ENCODE data around the gene BMPR1A. TPM values are rescaled to one million over a fixed set of nuclear protein-coding genes. Genes with fewer than 3 reads are reported as not detected.

The BMPR1A gene
- total RNA-seq, 1 experiment from 2014 or later = 42.6 TPM

DNA sequence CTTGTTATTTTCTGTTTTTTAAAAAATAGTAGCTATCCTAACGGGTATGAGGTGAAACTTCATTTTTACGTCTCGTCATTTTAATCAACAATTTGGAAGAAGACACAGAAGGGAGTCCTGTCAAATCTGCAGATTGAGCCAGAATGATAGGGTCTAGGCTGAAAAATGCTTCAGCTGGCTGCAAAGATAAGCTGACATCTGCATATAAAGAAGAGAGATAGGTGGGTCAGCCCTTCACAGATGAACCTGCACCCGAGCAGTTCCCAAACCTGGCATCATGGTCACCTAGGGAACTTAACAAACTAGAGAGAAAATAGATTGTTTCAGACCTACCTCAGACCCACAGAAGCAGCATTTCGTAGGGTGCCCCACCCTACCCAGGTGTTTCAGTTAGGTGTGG is 35.2 kb upstream of the BMPR1A start:
- H3K79me2 ChIP-seq (ENCODE audit: insufficient read depth, low read length) = no peaks in the 10 kb centered on the region
- DNase-seq (ENCODE audit: low read depth, low spot score) (no peak), ATAC-seq (no peak)
- no peaks in the 10 kb centered on the region for H3K4me1 ChIP-seq (ENCODE audit: control insufficient read depth in 1 of 2, insufficient read depth in 2 of 2, low read length in 2 of 2)
- H2AFZ ChIP-seq (ENCODE audit: low read depth, low read length, poor library complexity, severe bottlenecking) = no peak overlapping the region
- POLR2A ChIA-PET = no interaction called here
- H3K9me2 ChIP-seq (ENCODE audit: insufficient read depth) = no peaks in the 10 kb centered on the region
- H4K20me1 ChIP-seq (ENCODE audit: insufficient read depth) = no peaks in the 10 kb centered on the region
- H3K9ac ChIP-seq (ENCODE audit: low read length) = no peak overlapping the region
- RAD21 ChIA-PET (ENCODE audit: low non-redundant PET in 1 of 2, low total read pairs in 2 of 2, uncharacterized antibody in 2 of 2, unreplicated experiment in 2 of 2) = no interaction called here
- CTCF ChIA-PET = no interaction called here
- no peak overlapping the region for H3K4me3 ChIP-seq (replicated peaks in 1 of 2; ENCODE audit: low read depth in 1 of 2, low read length in 2 of 2)
- no peaks in the 10 kb centered on the region for H3K36me3 ChIP-seq (ENCODE audit: control insufficient read depth in 1 of 2, insufficient read depth in 2 of 2, low read length in 2 of 2)
- H3K27me3 ChIP-seq (ENCODE audit: insufficient read depth, low read length) = no peaks in the 10 kb centered on the region
- intact Hi-C loops (cut with micrococcal nuclease) = no loop called here
- TF ChIP-seq, protein P1, sequence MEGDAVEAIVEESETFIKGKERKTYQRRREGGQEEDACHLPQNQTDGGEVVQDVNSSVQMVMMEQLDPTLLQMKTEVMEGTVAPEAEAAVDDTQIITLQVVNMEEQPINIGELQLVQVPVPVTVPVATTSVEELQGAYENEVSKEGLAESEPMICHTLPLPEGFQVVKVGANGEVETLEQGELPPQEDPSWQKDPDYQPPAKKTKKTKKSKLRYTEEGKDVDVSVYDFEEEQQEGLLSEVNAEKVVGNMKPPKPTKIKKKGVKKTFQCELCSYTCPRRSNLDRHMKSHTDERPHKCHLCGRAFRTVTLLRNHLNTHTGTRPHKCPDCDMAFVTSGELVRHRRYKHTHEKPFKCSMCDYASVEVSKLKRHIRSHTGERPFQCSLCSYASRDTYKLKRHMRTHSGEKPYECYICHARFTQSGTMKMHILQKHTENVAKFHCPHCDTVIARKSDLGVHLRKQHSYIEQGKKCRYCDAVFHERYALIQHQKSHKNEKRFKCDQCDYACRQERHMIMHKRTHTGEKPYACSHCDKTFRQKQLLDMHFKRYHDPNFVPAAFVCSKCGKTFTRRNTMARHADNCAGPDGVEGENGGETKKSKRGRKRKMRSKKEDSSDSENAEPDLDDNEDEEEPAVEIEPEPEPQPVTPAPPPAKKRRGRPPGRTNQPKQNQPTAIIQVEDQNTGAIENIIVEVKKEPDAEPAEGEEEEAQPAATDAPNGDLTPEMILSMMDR (IDR thresholded peaks at IDR 0.05 in 2 of 3, conservative IDR thresholded peaks at IDR 0.05 in 1 of 3; ENCODE audit: borderline replicate concordance in 1 of 3, insufficient read depth in 1 of 3, low read depth in 2 of 3, low read length in 2 of 3) = no peak
- TF ChIP-seq SRF (IDR thresholded peaks at IDR 0.05; ENCODE audit: low read depth) (no peak), POLR2A (IDR thresholded peaks at IDR 0.05; ENCODE audit: borderline replicate concordance, extremely low read depth, insufficient read depth, insufficient read length) (no peak), EZH2 (IDR thresholded peaks at IDR 0.05) (no peak), ELF1 (IDR thresholded peaks at IDR 0.05; ENCODE audit: borderline replicate concordance, low read depth) (no peak), CEBPB (IDR thresholded peaks at IDR 0.05; ENCODE audit: low read depth) (no peak), EZH2phosphoT487 (IDR thresholded peaks at IDR 0.05; ENCODE audit: borderline replicate concordance) (no peak), JUND (IDR thresholded peaks at IDR 0.05) (no peak), ZFX (IDR thresholded peaks at IDR 0.05) (no peak)
- TF ChIP-seq, protein P2, sequence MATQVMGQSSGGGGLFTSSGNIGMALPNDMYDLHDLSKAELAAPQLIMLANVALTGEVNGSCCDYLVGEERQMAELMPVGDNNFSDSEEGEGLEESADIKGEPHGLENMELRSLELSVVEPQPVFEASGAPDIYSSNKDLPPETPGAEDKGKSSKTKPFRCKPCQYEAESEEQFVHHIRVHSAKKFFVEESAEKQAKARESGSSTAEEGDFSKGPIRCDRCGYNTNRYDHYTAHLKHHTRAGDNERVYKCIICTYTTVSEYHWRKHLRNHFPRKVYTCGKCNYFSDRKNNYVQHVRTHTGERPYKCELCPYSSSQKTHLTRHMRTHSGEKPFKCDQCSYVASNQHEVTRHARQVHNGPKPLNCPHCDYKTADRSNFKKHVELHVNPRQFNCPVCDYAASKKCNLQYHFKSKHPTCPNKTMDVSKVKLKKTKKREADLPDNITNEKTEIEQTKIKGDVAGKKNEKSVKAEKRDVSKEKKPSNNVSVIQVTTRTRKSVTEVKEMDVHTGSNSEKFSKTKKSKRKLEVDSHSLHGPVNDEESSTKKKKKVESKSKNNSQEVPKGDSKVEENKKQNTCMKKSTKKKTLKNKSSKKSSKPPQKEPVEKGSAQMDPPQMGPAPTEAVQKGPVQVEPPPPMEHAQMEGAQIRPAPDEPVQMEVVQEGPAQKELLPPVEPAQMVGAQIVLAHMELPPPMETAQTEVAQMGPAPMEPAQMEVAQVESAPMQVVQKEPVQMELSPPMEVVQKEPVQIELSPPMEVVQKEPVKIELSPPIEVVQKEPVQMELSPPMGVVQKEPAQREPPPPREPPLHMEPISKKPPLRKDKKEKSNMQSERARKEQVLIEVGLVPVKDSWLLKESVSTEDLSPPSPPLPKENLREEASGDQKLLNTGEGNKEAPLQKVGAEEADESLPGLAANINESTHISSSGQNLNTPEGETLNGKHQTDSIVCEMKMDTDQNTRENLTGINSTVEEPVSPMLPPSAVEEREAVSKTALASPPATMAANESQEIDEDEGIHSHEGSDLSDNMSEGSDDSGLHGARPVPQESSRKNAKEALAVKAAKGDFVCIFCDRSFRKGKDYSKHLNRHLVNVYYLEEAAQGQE (IDR thresholded peaks at IDR 0.05; ENCODE audit: low read depth) = no peak
- TF ChIP-seq, protein P3, sequence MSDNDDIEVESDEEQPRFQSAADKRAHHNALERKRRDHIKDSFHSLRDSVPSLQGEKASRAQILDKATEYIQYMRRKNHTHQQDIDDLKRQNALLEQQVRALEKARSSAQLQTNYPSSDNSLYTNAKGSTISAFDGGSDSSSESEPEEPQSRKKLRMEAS (IDR thresholded peaks at IDR 0.05) = no peak
- H3K4me2 ChIP-seq (ENCODE audit: low read length) = no peak overlapping the region
- no peak overlapping the region for H3K27ac ChIP-seq (ENCODE audit: low read depth, low read length)
- H3K9me3 ChIP-seq (ENCODE audit: control insufficient read depth in 1 of 2, insufficient read depth in 1 of 2, low read depth in 1 of 2, low read length in 2 of 2) = no peaks in the 10 kb centered on the region
- no TSS peak for BruUV-seq (replicated peaks)
